Stimulated activated CD8-positive, alpha-beta memory T cell treated with anti-CD3 and anti-CD28 coated beads, Interleukin-2, amount 100 ng/mL, for 1 hour (primary cell): ENCODE data around the gene ATP5PF.
"Not testable (repeated sequence)": the region's sequence is repeated elsewhere in the genome, so short reads cannot be mapped to it uniquely, and the experiment has no call there.

Experiments
- DNase-seq, 2 donors: peaks; one replicate each; pipeline ENCODE4 v3.0.0-alpha.2; 2020; ENCODE audit warnings: low read depth in 2 of 2

The ATP5PF gene, protein sequence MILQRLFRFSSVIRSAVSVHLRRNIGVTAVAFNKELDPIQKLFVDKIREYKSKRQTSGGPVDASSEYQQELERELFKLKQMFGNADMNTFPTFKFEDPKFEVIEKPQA

DNA sequence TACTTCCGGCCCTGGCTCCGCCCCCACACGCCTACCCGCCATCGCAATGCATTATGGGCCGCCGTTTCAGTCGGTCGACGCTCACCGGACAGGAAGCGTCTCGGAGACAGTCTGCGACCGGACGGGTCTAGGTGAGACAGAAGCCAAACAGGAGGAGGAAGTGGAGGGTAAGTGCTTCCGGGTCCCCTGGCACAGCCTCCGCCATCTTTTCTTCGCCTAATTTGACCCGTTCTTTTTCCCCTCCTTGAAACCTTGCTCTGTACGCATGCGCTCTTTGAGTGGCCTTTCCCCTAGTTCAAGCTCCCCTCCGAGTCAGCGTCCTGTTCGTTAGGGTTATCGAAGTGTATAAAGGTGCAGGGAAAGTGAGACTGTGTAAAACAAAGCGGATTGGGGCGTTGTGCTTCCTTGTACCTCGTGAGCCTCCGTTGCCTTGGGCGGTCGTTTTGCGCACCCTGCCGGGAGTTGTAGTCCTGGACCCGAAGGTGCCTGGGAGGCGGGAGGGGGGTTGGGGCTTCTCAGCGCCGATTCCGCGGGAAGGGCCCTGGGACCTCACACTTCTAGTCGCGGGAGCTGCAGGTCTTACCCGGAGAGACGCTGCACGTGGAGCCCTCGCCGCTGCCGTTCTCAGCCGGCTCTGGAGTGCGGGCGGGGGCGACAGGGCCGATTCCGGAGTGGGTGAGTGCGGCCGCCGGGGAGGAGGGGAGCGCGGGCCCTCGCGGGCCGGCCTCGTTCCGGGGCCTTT, at the start of gene ATP5PF, which contains the start of gene GABPA:
Gene ATP5PF (minus strand): TSS at position 1 of the 742 bp plus-strand sequence. CDS start 5,110 bp downstream, outside the sequence.
Gene GABPA (plus strand): TSS at position 69 of the 742 bp plus-strand sequence. CDS start 6,627 bp downstream, outside the sequence.
- DNase-seq: peak; percentile 95 to 97

DNA sequence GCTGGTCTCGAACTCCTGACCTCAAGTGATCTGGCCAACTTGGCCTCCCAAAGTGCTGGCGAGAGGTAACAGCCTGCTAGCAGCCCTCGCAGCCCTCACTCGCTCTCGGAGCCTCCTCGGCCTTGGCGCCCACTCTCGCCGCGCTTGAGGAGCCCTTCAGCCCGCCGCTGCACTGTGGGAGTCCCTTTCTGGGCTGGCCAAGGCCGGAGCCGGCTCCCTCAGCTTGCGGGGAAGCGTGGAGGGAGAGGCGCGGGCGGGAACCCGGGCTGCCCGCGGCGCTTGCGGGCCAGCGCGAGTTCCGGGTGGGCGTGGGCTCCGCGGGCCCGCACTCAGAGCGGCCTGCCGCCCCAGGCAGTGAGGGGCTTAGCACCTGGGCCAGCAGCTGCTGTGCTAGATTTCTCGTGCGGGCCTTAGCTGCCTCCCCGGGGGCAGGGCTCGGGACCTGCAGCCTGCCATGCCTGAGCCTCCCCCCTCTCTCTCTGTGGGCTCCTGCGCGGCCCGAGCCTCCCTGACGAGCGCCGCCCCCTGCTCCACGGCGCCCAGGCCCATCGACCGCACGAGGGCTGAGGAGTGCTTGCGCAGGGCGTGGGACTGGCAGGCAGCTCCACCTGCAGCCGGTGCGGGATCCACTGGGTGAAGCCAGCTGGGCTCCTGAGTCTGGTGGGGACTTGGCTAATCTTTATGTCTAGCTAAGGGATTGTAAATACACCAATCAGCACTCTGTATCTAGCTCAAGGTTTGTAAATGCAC, 43.6 kb upstream of the ATP5PF start:
- not testable (repeated sequence) for DNase-seq

DNA sequence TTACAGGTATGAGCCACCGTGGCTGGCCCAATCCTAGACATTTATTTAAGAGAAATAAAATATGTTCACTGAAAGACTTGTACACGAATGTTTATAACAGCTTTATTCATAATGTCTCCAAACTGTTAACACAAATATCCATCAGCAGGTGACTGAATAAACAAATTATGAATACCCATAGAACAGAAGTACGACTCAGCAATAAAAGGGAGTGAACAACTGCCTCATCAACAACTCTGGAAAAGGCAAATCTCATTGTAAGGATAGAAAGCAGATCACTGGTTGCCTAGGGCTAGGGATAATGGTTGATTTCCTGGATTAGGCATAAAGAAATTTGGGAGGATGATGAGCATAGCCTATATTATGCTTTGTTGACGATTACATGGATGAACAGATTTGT, 41.7 kb upstream of the ATP5PF start:
- DNase-seq: no peak

DNA sequence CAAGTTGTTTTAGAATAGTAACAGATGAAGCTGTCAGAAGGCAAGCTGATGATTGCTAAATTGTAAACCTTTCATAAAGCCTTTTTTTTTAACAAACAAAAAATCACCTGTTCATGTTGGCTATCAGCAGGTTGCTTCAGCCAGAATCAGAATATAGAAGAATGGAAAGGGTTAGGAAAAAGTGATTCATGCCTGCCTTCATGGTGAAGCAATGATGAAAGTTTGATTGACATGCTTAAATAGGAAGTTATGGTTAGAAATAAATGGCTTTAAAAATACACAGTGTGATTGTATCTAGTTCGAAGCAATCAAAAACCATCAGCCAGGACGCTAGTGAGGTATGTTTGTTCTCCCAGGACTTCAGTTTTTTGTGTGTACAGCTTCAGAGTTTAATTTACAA, 38.0 kb upstream of the ATP5PF start:
- no peak for DNase-seq

DNA sequence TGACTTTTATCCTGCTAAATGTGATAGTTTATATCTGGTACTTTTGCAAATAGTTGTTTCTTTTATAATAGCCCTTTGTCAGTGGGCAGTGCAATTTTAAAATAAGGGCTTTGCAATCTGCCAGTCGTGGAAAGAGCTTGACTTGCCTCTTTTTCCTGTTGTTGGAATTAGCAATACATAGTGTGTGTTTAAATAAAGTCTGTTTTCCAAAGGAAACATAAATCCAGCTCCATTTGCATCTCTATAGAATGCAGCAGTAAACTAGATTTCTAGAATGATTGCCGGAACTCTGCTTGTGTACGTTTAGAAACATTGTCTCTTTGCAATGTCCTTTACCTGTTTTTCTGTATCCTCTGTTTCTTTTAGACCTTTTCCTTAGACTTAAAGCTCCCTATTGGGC, 33.2 kb upstream of the ATP5PF start:
- DNase-seq: no peak

DNA sequence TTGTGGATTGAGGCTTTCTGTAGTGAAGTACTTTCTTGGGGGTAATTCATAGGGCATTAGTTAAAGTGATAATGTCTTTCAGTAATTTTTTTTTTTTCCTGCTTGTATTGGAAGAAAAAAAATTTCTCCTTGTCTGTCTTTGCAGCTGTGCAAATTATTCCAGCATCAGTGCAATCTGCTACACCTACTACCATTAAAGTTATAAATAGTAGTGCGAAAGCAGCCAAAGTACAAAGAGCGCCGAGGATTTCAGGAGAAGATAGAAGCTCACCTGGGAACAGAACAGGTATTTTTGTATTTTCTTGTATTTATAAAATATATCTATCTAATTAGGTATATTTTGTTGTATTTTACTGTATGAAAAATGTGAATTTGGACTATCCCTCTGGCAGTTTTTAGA, 29.4 kb upstream of the ATP5PF start:
- DNase-seq: no peak

DNA sequence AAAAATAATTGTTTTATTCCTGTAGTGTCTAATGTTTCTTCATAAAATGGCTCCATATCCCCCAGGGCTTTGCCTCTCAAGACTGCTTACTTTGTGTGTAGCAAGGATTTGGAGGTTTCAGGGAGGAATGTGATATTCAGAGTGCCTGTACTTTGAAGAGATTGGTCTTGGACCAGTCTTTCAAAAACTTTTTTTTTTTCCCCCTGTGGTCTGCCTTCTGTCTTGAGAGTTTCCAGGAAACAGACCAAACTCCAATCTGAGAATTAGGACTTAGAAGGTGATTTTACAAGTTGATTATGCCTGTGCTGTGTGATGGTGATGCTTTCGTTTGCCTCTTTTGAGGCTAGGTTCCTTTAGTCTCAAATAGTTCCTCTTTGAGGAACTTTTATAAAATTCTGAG, 26.0 kb upstream of the ATP5PF start:
- no peak for DNase-seq

DNA sequence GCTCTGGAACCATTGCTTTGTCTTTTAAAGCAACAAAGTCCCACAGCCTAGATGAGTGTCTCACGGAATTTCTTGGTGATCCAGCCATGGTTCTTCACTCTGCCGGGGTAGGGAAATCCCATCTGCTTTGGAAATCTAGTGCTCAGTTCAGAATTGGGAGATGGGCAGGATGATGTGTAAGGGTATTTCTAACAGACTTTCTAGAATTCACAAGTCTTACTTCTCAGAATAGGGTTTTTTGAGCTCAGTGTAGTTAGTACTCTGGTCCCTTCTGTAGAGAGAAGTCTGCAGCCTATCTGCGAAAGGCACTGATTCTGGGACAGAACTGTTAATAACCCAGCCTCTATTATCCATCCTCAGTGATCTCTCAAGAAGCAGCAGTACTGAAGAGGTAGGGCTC, 25.4 kb upstream of the ATP5PF start:
- DNase-seq: no peak

DNA sequence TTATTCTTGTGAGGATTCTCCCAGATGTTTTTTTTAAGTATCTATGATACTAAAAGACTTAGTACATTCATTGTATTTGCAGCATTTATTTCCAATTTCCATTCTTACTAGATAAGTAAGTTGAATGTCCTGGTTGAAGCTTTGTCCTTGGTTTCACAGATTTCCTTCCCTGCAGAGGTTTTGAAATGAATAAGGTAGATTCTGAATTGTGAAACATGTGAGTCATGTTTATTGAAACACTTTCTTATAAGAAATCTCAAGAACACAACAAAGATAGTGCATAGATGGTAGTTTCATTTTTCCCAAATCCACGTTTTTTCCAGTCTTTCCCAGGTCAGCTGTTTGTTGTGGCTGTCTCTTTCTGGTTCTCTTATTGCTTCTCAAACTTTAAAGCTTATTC, 24.9 kb upstream of the ATP5PF start:
- DNase-seq: no peak

DNA sequence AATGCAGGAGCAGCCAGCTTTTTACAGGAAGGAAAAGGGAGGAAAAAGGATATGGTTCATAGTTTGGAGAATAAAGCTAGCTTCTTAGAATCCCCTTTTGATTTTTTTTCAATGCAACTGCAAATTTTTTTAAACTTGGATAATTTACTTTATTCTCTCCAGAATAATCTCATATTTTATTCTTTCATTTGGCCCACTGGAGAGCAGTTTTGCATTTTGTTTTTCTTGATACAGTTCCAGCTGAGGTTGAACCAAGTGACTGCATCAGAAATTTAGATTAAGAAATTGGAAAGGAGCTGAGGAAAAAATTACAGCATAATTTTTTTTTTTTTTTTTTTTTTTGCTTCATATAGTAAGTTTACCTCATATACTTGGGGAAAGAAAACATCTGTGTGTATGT, 22.8 kb upstream of the ATP5PF start:
- no peak for DNase-seq

DNA sequence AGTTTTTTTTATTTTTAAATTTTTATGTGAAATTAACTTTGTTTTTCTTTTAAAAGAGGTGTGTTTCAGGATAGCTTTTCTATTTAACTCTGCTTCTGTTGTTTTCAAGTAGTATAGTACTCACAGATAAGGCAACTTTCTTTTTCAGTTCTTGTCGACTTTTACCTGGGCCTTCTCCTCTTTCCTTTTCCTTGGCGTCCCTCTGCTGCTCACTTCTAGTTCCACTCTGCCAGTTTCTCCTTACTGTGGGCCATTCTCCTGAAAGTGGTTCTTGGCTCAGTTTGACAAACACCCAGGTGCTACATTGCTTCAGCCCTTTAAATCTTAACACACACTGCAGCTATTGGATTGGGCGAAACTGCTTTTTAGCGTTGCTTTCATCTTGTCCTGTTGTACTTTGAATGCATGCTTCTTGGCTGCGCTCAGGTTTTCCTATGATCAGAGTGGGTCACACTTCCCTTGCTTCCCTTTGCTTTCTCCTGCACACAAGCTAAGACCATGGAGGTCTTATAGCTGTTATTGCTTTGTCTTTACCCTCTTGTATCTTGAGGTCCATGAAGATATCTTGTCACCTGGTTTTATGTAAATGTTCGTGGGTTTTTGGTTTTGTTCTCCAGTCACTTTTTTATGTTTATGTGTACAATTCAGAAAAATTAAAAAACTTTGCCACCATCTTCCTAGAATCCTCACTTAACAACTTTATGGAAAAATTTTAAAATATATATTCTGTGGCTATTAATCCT, 21.7 kb upstream of the ATP5PF start:
- DNase-seq: no peak

DNA sequence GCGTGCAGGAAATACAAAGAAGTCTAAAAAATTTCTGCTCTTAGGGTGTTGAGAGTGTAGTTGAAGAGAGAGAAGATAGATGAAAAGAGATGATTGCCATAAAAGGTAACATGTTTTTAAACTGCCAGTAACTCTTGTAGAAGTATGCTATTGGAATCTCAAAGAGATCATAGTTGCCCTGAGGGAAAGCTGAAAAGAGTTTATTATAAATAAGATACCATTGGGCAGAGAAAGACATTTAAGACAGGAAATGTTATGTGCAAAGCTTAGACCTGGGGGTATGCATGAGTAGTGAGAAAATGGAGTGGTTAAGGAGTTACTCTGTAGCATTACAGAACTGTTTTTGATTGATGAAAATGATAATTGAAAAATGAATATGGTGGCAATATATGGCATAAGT, 17.7 kb upstream of the ATP5PF start:
- DNase-seq: no peak

DNA sequence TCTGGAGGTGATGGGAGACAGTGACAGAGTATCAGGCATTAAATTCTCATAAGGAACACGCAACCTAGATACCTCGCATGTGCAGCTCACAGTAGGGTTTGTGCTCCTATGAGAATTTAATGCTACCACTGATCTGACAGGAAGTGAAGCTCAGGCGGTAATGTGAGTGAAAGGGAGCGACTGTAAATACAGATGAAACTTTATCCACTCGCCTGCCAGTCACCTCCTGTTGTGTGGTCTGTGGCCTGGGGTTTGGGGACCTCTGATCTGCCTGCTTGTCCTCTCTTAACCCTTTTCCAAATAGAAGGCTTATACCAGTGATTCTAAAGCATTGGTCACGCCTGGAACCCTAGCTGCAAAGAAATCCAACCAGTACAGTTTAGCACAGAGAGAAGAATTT, 15.4 kb upstream of the ATP5PF start:
- no peak for DNase-seq

DNA sequence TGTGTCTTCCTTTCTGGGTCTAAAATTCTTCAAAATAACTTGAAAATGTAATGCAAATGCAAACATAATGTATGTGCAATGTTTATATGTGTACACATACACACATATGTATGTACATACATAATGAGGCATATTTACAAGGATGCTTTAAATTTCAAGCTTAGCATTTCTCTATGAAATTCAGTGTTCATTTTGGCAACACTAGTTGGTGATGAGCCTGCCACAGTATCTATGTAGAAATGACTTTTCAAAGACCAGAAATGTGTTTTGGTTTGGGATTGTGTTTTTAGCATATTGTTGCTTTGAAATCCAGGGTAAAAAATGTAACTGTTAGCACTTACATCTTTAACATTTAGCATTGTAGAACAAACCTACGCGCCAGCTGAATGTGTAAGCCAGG, 10.2 kb upstream of the ATP5PF start:
- DNase-seq: no peak

DNA sequence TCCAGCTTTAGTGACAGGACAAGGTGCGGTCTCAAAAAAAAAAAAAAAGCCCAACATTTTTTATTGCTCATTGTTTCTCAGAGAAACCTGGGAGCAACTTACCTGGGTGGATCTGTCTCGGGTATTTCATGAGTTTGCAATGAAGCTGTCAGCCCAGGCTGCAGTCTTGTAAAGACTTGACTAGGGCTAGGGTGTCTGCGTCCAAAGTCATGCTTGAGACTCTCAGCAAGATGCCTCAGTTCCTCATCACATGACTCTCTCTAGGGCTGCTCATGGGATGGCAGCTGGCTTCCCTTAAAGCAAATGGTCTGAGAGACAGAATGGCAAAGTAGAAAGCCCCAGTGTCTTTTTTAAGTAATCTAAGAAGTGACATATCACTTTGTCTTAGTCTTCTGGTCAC, 8.2 kb upstream of the ATP5PF start:
- no peak for DNase-seq

DNA sequence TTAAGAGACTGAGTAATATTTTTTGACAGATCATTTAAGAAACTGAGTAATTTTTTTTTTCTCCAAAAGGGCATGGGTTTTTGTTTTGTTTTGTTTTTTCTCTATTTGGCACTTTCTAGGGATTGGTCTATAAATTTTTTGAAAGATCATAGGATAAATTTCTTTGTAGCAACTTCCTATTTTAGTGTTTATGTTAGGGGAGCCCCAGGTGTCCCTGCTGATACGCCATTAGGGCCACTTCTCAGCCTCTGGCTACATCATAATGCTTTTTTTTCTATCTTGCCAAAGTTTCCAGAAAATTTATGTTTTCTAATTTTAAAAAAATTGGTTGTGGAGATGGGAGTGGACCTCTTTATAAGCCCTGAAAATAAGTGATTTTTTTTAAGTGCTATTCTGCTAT, 2.7 kb upstream of the ATP5PF start:
- no peak for DNase-seq

DNA sequence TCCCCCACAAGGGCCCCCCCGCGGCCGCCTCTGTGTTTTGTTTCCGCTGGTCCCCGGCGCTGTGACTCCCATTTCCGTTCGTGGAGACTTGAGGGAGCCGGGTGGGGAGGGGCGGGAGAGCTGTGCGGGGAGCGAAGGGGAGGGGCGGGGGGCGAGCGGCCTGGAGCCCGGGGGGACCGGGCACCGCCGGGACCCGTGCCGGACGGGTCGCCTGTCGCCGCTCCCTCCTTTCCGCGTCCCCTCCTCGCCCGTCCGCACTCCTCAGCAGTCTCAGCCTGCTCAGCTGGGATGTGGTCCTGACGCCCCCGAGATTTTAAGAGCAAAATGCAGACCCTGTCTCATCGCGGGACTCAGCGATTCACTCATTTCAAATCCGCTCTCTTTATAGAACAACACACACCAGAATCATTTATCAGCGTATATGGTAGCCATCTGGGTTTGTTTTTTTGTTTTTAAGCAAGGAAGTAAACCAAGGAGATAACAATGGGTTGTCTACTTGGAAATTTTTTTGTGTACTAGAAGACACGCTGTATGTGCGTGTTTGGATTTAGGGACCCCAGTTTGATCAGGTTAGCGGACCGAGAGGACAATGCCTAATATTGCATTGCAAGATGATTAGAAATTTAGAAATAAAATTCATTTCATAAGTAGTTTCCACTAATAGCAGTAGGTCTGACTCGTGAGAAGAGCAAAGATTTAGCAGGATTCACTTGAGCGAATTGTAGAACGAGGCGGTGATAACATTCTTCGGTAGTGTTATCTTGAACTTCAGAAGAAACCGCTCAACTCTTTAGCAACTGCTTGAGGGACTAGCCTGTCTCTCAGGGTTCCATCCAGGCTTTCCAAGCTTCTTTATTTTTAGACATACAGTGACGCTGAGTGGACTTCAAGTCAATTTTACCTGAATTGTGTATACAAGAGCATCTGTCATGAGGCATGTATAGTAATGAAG, 1.2 kb upstream of the ATP5PF start:
- peak; percentile 48 to 52 for DNase-seq

DNA sequence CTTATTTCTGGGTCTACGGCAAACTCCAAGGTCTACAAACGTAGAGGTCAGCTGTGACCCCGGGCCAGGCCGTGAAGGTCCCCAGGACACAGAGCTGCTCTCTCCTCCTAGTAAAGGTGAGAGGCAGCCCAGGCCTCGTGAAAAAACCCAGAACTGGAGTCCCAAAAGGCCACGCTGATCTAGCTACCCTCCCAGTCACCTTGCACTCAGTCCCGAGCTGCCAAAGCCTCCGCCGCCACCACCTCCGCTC, 125 bp downstream of the ATP5PF start:
- no peak for DNase-seq

DNA sequence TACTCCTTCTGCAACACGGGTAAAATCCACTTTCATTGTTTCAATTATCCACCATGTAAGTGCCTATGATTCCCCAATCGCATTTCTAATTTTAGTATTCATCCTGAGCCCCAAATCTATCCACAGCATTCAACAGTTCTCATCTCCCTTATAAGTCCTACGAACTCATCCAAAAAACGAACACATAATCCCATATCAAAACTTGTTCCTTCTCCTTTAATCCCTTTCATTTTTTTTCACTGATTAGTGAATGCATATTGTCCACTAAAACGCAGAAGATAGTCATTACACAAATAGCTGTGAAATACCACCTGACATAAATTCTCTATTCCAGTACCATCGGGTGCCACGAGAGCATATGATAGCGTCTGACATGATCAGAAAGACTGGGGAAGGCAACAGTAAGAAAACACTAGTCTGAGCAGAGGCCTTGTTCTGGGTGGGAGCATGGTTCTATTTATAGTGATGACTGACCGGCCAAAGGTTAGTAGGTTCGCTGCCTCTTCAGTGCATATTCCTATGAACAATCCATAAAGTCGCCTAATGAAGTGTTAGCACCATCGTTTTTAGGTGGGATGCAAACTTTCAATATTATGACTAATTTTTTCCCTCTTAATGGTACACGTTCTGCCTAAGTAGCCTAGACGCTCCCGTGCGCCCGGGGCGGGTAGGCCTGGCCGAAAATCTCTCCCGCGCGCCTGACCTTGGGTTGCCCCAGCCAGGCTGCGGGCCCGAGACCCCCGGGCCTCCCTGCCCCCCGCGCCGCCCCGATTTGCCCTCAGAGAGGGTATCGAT, 648 bp downstream of the ATP5PF start:
- no peak for DNase-seq

DNA sequence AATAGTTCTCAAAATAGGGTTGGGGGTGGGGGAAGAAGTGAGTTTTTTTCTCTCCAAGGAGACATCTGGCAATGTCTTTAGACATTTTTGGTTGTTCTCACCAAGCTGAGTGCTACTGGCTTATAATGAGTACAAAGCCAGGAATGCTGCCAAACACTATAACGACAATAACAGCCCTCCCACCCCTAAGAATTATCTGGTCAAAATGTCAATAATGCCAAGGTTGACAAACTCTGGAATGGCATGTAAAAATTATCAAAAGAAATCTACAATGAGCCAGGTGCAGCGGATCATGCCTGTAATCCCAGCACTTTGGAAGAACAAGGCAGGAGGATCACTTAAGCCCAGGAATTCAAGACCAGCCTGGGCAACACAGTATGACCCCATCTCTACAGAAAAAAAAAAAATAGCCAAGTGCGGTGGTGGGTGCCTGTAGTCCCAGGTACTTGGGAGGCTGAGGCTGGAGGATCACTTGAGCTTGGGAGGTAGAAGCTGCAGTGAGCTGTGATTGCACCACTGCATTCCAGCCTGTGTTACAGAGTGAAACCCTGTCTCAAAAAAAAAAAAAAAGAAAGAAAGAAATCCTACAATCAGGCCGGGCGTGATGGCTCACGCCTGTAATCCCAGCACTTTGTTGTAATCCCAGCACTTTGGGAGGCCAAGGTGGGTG, 2.5 kb downstream of the ATP5PF start:
- no peak for DNase-seq
